Measurements from ENCODE around the gene LARGE1. TPM values are rescaled to one million over a fixed set of nuclear protein-coding genes. Genes with fewer than 3 reads are reported as not detected.

LARGE1 gene
- total RNA-seq, 2 donors from 2014 or later = 12.5 to 21.1 TPM

DNA sequence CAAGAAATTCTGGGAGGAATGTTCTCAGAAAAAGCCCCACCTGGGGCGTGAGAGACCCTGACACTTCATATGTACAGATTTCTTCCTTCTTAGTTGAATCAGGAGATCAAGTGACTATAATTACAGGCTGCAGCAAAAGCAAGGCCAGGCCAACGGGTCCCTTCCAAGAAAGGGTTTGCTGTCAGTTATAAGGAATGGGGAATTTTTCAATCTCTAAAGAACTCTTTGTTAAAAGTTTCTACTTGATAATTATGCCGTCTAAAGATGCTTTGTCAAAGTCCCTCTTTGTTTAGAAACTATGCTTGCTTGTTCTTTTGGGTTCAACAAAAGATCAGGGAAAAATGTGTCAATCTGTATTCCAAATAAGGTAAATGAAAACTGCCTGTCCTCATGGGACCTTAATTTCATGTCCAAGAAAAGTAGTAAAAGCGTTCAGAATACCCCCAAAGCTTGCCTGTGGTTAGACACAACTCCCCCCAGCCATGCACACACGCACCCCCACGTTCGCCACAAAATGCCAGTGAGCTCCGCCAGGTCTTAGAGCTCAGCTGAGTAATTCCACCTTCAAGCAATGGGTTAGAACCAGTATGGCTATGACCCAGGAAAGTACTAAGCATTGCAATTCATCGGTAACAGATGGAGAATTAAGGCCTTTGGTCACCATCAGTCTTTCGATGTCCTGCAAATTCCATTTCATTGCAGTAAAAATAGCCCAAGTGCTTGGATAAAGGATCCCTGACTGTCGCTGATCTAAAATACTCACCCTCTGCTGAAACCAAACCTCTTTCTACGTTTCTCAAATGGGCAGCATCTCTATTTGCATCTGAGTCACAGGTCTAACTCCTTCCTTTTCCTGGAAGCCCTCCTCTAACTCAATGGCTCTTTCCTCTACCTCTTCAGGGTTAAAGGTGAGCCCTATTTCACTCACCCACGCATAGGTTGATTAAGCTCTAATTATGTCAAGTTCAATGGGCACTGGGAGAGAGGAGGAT, 442.9 kb downstream of the LARGE1 start:
- WGBS, 2 donors = 77 to 88% methylated on average over 13 of the region's 13 CpGs

DNA sequence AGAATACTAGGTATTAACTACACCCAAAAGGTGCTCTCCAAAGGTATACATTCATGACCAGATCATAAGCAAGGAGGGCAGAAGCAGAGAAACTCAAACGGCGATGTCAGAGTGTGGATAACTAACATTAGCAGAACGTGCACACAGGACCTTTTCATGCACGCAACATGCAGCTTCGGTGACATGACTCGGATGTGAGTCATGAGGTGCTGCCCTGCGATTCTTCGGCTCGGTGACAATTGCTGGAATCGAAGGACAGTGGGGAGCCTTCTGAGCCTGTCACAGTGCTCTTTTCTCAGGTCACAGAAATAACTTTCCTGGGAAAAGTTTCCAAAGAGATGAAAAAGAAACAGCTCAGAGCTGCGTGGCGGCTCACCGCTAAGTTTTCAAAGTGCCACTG, 443.6 kb downstream of the LARGE1 start:
- intact Hi-C loops (cut with DNase I) = no loop called here
- no peak for DNase-seq
- Histone ChIP-seq H3K4me1 (no peaks in the 10 kb centered on the region), H3K27ac (no peak overlapping the region), H3K27me3 (no peaks in the 10 kb centered on the region), H3K4me3 (no peak overlapping the region), H3K36me3 (replicated peaks in 1 of 2; ENCODE audit: insufficient read depth in 1 of 2, low read depth in 2 of 2) (no peaks in the 10 kb centered on the region), H3K9me3 (no peaks in the 10 kb centered on the region)
- ATAC-seq = no peak
- TF ChIP-seq, protein P1, sequence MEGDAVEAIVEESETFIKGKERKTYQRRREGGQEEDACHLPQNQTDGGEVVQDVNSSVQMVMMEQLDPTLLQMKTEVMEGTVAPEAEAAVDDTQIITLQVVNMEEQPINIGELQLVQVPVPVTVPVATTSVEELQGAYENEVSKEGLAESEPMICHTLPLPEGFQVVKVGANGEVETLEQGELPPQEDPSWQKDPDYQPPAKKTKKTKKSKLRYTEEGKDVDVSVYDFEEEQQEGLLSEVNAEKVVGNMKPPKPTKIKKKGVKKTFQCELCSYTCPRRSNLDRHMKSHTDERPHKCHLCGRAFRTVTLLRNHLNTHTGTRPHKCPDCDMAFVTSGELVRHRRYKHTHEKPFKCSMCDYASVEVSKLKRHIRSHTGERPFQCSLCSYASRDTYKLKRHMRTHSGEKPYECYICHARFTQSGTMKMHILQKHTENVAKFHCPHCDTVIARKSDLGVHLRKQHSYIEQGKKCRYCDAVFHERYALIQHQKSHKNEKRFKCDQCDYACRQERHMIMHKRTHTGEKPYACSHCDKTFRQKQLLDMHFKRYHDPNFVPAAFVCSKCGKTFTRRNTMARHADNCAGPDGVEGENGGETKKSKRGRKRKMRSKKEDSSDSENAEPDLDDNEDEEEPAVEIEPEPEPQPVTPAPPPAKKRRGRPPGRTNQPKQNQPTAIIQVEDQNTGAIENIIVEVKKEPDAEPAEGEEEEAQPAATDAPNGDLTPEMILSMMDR (IDR thresholded peaks at IDR 0.05) = no peak
- TF ChIP-seq POLR2A (IDR thresholded peaks at IDR 0.05) = no peak
- 79 to 81% methylated on average over 13 of the region's 13 CpGs for WGBS, 2 donors

More for the DNA sequence above, 442.9 kb downstream of the LARGE1 start:
- Histone ChIP-seq H3K4me3 (no peak overlapping the region), H3K27ac (no peak overlapping the region), H3K36me3 (replicated peaks in 1 of 2; ENCODE audit: insufficient read depth in 1 of 2, low read depth in 2 of 2) (no peaks in the 10 kb centered on the region), H3K9me3 (no peaks in the 10 kb centered on the region), H3K27me3 (no peaks in the 10 kb centered on the region), H3K4me1 (no peaks in the 10 kb centered on the region)
- TF ChIP-seq, protein P1 (IDR thresholded peaks at IDR 0.05) = no peak
- TF ChIP-seq POLR2A (IDR thresholded peaks at IDR 0.05) = no peak
- intact Hi-C loops (cut with DNase I) = no loop called here
- no peak for DNase-seq
- no peak for ATAC-seq

DNA sequence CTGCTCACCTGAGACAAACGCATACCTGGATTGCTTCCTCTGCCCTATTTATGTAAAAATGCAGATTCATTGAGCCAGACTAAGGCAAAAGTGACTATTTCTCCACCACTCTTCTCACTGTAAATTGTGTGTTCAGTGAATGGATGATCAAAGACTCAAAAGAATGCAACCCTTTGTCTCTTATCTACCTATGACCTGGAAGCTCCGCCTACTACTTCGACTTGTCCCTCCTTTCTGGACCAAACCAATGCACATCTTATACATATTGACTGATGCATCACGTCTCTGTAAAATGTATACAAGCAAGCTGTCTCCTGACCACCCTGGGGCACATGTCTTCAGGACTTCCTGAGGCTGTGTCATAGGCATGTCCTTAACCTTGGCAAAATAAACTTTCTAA, 444.1 kb downstream of the LARGE1 start:
- ATAC-seq (no peak), DNase-seq (no peak)
- no peaks in the 10 kb centered on the region for H3K27me3 ChIP-seq
- H3K4me1 ChIP-seq = no peaks in the 10 kb centered on the region
- TF ChIP-seq, protein P1 (IDR thresholded peaks at IDR 0.05) = no peak
- TF ChIP-seq POLR2A (IDR thresholded peaks at IDR 0.05) = no peak
- intact Hi-C loops (cut with DNase I) = no loop called here
- no peaks in the 10 kb centered on the region for H3K9me3 ChIP-seq
- H3K27ac ChIP-seq = no peak overlapping the region
- no peaks in the 10 kb centered on the region for H3K36me3 ChIP-seq (replicated peaks in 1 of 2; ENCODE audit: insufficient read depth in 1 of 2, low read depth in 2 of 2)
- H3K4me3 ChIP-seq = no peak overlapping the region
- WGBS, 2 donors = 73 to 84% methylated on average over 4 of the region's 4 CpGs

DNA sequence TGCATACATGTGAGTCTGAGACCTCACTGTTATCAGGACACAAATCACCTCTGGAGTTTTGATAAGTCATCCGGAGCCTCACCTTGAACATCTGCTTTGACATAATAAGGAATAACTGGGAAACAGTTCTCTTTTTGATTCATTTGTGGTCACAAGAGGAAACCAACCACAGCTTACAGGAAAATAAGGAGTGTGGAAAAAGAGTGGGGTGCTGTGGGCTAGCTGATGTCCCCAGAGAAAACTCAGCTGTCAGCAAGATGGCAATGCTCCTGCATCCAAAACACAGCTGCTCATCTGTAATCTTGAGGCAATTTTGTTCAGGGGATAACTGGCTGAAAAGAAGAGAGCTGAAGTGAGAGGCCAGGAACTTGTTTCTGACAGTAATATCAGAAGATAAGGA, 445.7 kb downstream of the LARGE1 start:
- Histone ChIP-seq H3K27me3 (no peaks in the 10 kb centered on the region), H3K36me3 (replicated peaks in 1 of 2; ENCODE audit: insufficient read depth in 1 of 2, low read depth in 2 of 2) (no peaks in the 10 kb centered on the region), H3K4me3 (no peak overlapping the region), H3K9me3 (no peaks in the 10 kb centered on the region), H3K4me1 (no peaks in the 10 kb centered on the region), H3K27ac (no peak overlapping the region)
- DNase-seq (no peak), ATAC-seq (no peak)
- intact Hi-C loops (cut with DNase I) = no loop called here
- TF ChIP-seq, protein P1 (IDR thresholded peaks at IDR 0.05) = no peak
- TF ChIP-seq POLR2A (IDR thresholded peaks at IDR 0.05) = no peak
- WGBS, 2 donors = 74 to 88% methylated on average over 1 of the region's 1 CpG

All from body of pancreas (tissue), 4 donors.